Hepatocyte (in vitro differentiated cells): ENCODE data around the gene LMCD1. TPM values are rescaled to one million over a fixed set of nuclear protein-coding genes. Genes with fewer than 3 reads are reported as not detected.

Experiments
- DNase-seq: peaks from one replicate; pipeline ENCODE4 v3.0.0-alpha.2; 2016; ENCODE audit warnings: low spot score
- H2AFZ ChIP-seq: fragments of 200-600 bp; sonication (generic); 2 replicates; pipeline ENCODE4 v1.6.0; 2016; ENCODE audit warnings: antibody characterized with exemption, mild to moderate bottlenecking
- H3K27ac ChIP-seq: fragments of 200-600 bp; sonication (generic); 2 replicates; pipeline ENCODE4 v1.5.1; 2016; ENCODE audit warnings: mild to moderate bottlenecking
- H3K27me3 ChIP-seq: fragments of 200-600 bp; sonication (generic); 2 replicates; pipeline ENCODE4 v1.6.1; 2016
- H3K36me3 ChIP-seq: fragments of 200-600 bp; sonication (generic); replicated peaks from 2 replicates; pipeline ENCODE4 v1.5.1; 2016; ENCODE audit warnings: low read depth; ENCODE audit not compliant: insufficient read depth
- H3K4me1 ChIP-seq: fragments of 200-600 bp; sonication (generic); 2 replicates; pipeline ENCODE4 v1.5.1; 2016; ENCODE audit warnings: mild to moderate bottlenecking, moderate library complexity; ENCODE audit not compliant: insufficient read depth
- H3K4me2 ChIP-seq: fragments of 200-600 bp; sonication (generic); 2 replicates; pipeline ENCODE4 v1.6.0; 2016
- H3K4me3 ChIP-seq: fragments of 200-600 bp; sonication (generic); 2 replicates; pipeline ENCODE4 v1.5.1; 2016; ENCODE audit warnings: mild to moderate bottlenecking
- H3K79me2 ChIP-seq: fragments of 200-600 bp; sonication (generic); 2 replicates; pipeline ENCODE4 v1.6.0; 2017; ENCODE audit warnings: mild to moderate bottlenecking
- H3K9me2 ChIP-seq: fragments of 200-600 bp; sonication (generic); replicated peaks from 2 replicates; pipeline ENCODE4 v1.6.0; 2017; ENCODE audit warnings: mild to moderate bottlenecking; ENCODE audit not compliant: insufficient read depth
- H3K9me3 ChIP-seq: fragments of 200-600 bp; sonication (generic); 2 replicates; pipeline ENCODE4 v1.5.1; 2016; ENCODE audit warnings: low read depth, mild to moderate bottlenecking
- H4K20me1 ChIP-seq: fragments of 200-600 bp; sonication (generic); 2 replicates; pipeline ENCODE4 v1.6.0; 2016; ENCODE audit warnings: mild to moderate bottlenecking; ENCODE audit not compliant: insufficient read depth, poor library complexity, severe bottlenecking
- EZH2 ChIP-seq: fragments of 200-600 bp; sonication (generic); IDR thresholded peaks from 2 replicates; pipeline ENCODE4 v1.6.1; 2016; ENCODE audit warnings: antibody characterized with exemption, mild to moderate bottlenecking, borderline replicate concordance
- EZH2phosphoT487 ChIP-seq: fragments of 200-600 bp; sonication (generic); IDR thresholded peaks from one replicate; pipeline ENCODE4 v1.6.1; 2018; ENCODE audit warnings: antibody characterized with exemption, mild to moderate bottlenecking, low read depth, moderate library complexity; ENCODE audit not compliant: unreplicated experiment, severe bottlenecking
- WGBS: methylation state at CpG from one replicate; pipeline ENCODE4 v1.1.6; 2016; ENCODE audit warnings: low lambda C conversion rate; ENCODE audit errors: missing lambda C conversion rate; 5-methylcytosine and 5-hydroxymethylcytosine counted together
- polyA plus RNA-seq: library from polyadenylated mRNA; unstranded; fragments of >200 nt; fragmentation: Nextera tagmentation; extraction: Ambion mirVana; gene quantifications from 2 replicates; pipeline ENCODE4 v1.2.1, GENCODE V29; 2016
- total RNA-seq: library from RNA; depleted of rRNA; stranded (reverse); fragments of >200 nt; gene quantifications from 2 replicates; pipeline ENCODE4 v1.2.3, GENCODE V29; 2014
- TF ChIP-seq, protein P1 (sequence below): fragments of 200-600 bp; sonication (generic); IDR thresholded peaks from 2 replicates; pipeline ENCODE4 v1.5.1; 2016; ENCODE audit warnings: antibody characterized with exemption, mild to moderate bottlenecking; ENCODE audit not compliant: poor library complexity

LMCD1 gene
- total and polyA plus RNA-seq, 2 experiments from 2014 or later: 195 to 347 TPM

DNA sequence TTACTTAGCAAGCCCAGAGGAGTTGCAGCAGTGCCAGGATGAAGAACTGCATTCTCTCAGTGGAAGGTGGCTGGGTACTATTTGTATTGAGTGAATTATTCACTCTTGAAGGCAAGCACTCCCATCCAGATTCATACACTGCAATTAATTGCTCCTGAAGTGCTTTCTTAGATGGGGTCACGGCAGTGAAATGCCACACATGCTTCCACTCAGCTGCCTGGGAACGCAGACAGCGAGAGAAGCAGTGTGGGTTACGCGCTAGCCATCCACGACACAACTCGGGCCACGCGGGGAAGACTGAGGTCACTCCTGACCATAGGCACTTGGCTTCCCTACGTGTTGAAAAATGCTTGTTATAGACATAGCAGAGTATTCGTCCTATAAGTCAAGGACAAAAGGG, 30.8 kb upstream of the LMCD1 start:
- no peaks in the 10 kb centered on the region for H3K36me3 ChIP-seq
- H3K9me3 ChIP-seq: no peaks in the 10 kb centered on the region
- no peaks in the 10 kb centered on the region for H3K9me2 ChIP-seq
- no peak overlapping the region for H3K4me3 ChIP-seq
- no peak overlapping the region for H3K27ac ChIP-seq
- H3K27me3 ChIP-seq: no peaks in the 10 kb centered on the region
- WGBS: 84% methylated on average over 11 of the region's 11 CpGs
- no peak overlapping the region for H3K4me2 ChIP-seq
- no peaks in the 10 kb centered on the region for H3K4me1 ChIP-seq
- no peak for DNase-seq
- H2AFZ ChIP-seq: no peak overlapping the region
- TF ChIP-seq EZH2 (no peak), EZH2phosphoT487 (no peak)
- TF ChIP-seq, protein P1, sequence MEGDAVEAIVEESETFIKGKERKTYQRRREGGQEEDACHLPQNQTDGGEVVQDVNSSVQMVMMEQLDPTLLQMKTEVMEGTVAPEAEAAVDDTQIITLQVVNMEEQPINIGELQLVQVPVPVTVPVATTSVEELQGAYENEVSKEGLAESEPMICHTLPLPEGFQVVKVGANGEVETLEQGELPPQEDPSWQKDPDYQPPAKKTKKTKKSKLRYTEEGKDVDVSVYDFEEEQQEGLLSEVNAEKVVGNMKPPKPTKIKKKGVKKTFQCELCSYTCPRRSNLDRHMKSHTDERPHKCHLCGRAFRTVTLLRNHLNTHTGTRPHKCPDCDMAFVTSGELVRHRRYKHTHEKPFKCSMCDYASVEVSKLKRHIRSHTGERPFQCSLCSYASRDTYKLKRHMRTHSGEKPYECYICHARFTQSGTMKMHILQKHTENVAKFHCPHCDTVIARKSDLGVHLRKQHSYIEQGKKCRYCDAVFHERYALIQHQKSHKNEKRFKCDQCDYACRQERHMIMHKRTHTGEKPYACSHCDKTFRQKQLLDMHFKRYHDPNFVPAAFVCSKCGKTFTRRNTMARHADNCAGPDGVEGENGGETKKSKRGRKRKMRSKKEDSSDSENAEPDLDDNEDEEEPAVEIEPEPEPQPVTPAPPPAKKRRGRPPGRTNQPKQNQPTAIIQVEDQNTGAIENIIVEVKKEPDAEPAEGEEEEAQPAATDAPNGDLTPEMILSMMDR: no peak
- H3K79me2 ChIP-seq: no peaks in the 10 kb centered on the region
- H4K20me1 ChIP-seq: no peaks in the 10 kb centered on the region

DNA sequence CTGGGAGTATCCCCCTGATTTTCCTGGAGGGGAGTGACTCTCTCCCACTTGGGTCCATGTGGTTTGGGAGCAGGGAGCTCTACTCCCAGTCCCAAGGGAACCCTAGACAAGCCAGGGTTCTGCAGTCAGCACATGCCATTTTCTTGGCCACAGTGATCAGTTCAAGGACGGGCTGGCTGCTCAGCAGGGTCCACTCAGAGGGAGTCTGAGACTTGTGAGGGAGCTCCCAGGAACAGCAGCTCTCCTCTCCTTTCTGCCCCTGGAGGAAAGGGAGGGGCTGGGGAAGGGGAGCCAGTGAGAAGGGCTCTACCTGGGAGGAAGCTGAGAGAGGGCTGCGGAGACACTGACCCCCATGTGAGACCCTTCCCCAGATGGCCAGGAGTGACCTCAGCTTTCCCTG, 29.1 kb upstream of the LMCD1 start:
- Histone ChIP-seq H3K27me3 (no peaks in the 10 kb centered on the region), H2AFZ (no peak overlapping the region), H3K27ac (no peak overlapping the region), H3K9me3 (no peaks in the 10 kb centered on the region), H3K36me3 (no peaks in the 10 kb centered on the region), H4K20me1 (no peaks in the 10 kb centered on the region), H3K4me1 (no peaks in the 10 kb centered on the region), H3K4me3 (no peak overlapping the region), H3K79me2 (no peaks in the 10 kb centered on the region), H3K9me2 (no peaks in the 10 kb centered on the region), H3K4me2 (no peak overlapping the region)
- DNase-seq: no peak
- TF ChIP-seq EZH2phosphoT487 (no peak), EZH2 (no peak)
- TF ChIP-seq, protein P1: no peak
- 80% methylated on average over 2 of the region's 2 CpGs for WGBS

- H3K4me3 ChIP-seq: no peak overlapping the region
- H2AFZ ChIP-seq: no peak overlapping the region
- no peak overlapping the region for H3K4me2 ChIP-seq
- no peak for TF ChIP-seq EZH2
- TF ChIP-seq, protein P1: no peak
- no peak for TF ChIP-seq EZH2phosphoT487
- no peaks in the 10 kb centered on the region for H3K79me2 ChIP-seq
- no peaks in the 10 kb centered on the region for H4K20me1 ChIP-seq
- no peak for DNase-seq
- no peaks in the 10 kb centered on the region for H3K27me3 ChIP-seq
- H3K27ac ChIP-seq: no peak overlapping the region
- H3K4me1 ChIP-seq: no peaks in the 10 kb centered on the region
- H3K9me2 ChIP-seq: no peaks in the 10 kb centered on the region
- no peaks in the 10 kb centered on the region for H3K36me3 ChIP-seq
- whole genome bisulfite sequencing: 97% methylated on average over 4 of the region's 4 CpGs
- no peaks in the 10 kb centered on the region for H3K9me3 ChIP-seq
These were observed 28.6 kb upstream of the LMCD1 start for GRCh38 chr3:8473029-8473428.

DNA sequence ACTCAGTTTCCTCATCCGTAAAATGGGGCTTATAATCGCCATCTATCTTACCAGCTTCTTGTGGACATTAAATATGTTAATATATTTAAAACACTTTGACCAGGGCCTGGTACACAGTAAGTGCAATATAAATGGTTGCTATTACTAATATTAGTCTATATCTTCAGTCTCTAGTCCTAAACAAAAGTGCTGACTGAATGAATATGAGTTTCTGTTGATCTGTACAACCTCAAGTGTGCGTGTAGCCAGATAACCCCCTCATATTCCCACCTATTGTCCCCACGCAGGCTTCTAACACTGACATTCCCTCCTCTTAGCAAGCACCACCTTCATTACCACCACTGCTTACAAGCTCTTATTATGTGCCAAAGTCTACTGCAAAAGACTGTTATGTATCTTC, 27.6 kb upstream of the LMCD1 start:
- TF ChIP-seq EZH2 (no peak), EZH2phosphoT487 (no peak)
- TF ChIP-seq, protein P1: no peak
- WGBS: 74% methylated on average over 4 of the region's 4 CpGs
- no peak overlapping the region for H2AFZ ChIP-seq
- H3K27ac ChIP-seq: no peak overlapping the region
- DNase-seq: no peak
- H3K4me2 ChIP-seq: no peak overlapping the region
- no peaks in the 10 kb centered on the region for H3K36me3 ChIP-seq
- H3K4me1 ChIP-seq: no peaks in the 10 kb centered on the region
- no peaks in the 10 kb centered on the region for H3K79me2 ChIP-seq
- H3K4me3 ChIP-seq: no peak overlapping the region
- H3K27me3 ChIP-seq: no peaks in the 10 kb centered on the region
- no peaks in the 10 kb centered on the region for H3K9me2 ChIP-seq
- no peaks in the 10 kb centered on the region for H4K20me1 ChIP-seq
- H3K9me3 ChIP-seq: no peaks in the 10 kb centered on the region
